GM21528 (cell line): ENCODE measurements around the gene LRR1.
"Not testable (repeated sequence)": the region's sequence is repeated elsewhere in the genome, so short reads cannot be mapped to it uniquely, and the experiment has no call there.

Experiments
- ATAC-seq: cut with Tn5 transposase; IDR thresholded peaks from one replicate; pipeline ENCODE4 v1.9.1; 2021; ENCODE audit warnings: mild to moderate bottlenecking, moderate library complexity; ENCODE audit not compliant: unreplicated experiment, low FRiP score

The LRR1 gene

DNA sequence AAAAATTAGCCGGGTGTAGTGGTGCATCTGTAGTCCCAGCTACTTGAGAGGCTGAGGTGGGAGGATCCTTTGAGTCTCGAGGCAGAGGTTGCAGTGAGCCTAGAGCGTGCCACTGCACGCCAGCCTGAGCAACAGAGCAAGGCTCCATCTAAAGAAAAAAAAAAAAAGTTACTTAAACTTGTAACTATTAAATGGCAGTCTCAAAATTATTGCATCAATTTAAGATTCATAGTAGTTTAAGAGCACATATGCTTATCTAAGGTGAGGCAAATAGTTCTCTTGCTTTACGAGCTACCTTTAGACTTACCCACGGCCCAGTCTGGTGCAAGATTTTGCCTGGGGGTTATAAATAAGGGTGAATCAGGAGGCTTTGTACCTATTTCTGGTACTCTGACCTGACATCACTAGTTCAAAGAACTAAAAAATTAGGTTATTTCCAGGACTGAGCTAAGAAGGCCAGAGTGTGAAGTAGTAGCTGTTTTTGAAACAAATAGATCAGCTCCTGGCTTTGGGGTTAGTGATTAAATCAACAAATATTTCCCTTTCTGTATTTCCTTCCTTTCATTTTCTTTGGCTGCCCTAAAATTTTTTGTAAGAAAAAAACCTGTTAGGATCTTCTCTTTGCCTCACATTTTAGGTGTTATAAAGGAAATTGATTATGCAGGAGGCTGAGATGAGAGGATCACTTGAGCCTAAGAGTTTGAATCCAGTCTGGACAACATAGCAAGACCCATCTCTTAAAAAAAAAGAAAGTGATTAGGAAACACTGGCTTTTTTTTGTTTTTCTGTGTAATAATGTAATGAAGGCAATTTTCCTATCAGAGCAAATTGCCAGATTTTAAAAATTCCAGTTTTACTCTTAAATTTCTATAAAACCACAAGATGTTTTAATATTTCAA lies 25.4 kb downstream of the LRR1 start:
- no peak for ATAC-seq

DNA sequence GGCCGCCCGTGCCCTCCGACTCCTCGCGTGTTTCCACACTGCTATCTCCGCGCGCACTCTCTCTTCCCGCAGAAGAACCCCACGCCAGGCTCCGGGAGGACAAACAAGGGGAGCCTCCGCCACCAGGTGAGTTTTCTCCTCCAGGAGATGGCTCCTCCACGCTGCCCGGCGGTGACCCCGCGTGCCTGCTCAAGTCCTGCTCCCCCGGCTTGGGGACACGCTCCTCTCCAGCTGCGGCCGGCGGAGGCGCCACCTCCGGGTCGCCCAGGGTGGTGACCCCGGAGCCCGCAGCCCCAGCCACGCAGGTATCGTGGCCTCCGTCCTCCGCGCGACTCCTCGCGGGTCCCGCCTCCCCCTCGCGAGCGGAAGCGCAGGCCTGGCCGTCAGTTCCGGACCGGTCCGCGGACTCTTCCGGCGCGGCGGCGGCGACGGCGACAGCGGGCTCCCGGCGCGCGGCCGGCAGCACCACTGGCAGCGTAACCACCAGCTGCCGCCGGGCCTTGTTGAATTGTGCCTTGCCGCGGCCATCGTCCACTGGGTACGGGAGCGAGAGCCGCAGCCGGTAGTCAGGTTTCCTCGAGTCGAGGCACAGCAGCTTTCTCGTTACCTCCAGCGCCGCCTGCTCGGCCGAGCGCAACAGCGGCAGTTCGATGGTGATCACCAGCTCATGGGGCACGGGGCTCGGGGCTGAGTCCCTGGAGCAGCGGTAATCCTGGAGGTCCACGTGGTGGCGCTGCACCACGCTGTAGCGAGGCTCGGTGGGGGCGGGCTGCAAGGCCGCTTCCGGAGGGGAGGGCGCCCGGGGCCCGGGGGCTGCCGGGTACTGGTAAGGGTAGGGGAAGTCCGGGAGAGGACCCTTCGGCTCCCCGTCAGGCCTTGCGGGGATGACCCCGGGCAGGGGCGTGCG lies 35.2 kb downstream of the LRR1 start:
- ATAC-seq = peak; percentile 83

DNA sequence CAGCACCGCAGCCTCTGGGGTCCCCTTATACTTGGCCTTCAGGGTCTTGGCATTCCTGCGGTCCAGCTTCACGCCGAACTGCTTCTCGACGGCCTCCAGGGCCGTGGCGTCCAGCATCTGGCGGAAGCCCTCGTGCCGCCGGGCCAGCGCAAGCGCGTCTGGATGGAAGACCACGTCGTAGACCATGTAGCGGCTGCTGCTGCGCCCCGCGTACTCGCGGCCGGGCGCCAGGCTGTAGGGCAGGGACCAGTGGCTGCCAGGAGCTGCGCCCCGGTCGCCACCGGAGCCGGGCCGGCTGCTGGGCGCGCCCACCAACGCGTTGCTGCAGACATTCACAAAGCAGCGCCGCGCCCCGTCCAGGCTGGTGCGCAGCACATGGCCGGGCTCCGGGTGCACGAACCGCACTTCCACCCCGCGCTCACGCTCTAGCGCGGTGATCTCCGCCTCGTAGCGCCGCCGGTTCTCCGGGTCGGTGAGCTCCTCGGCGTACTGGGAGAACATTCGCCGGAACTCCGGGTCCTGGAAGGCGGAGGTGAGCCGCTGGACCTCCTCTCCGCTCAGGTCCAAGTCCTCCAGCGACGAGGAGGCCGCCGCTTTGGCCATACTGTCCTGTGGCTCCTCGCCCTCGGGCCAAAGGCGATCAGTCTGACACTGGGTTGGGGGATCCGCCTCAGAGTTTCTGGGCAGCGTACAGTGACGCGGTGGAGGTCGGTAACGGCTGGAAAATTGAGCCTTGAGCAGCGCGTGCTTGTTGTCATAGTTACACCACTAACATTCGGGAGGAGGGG lies 36.0 kb downstream of the LRR1 start, which contains the start of gene DNAAF2:
DNAAF2 (minus strand) TSS at position 698 of the 788 bp plus-strand sequence; CDS start at position 603, 95 bp downstream.
- peak; percentile 34 for ATAC-seq

DNA sequence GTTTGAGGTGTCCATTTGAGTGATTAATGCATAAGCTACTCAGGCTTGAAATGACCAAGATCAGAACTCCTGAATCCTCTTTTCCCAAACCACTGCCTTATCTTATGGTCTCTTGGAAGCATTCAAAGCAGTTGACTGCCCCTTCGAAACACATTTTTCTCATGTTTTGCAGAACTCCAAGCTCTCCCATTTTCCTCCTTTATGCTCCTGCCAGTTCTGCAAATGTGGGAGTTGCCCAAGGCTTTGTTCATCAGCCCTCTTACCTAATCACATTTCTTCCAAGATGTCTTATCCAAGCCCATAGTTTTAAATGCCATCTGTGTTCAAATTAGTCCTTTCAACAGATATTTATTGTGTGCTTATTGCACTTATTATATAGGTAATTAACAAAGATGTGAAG lies 38.1 kb downstream of the LRR1 start:
- no peak for ATAC-seq

DNA sequence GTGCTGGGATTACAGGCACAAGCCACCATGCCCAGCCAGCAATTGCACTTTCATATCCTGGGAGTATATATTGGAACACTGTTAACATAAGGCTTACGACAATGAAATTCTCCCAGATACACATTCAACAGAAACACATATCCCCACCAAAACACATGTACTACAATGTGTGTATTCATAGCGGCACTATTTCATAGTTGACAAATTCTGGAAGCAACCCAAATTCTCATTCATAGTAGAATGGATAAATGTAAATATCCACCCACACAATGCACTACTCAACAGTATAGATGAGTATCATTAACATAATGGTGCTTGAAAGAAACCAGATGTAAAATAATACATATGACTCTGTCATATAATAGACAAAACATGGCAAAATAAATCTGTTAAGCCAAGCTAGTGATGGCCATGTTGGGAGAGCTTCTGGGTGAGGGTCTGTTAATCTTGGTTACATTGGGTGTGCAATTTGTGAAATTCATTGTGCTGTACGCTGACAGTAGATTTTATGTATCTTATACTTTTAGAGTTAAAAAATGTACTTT lies 38.9 kb downstream of the LRR1 start:
- no peak for ATAC-seq

DNA sequence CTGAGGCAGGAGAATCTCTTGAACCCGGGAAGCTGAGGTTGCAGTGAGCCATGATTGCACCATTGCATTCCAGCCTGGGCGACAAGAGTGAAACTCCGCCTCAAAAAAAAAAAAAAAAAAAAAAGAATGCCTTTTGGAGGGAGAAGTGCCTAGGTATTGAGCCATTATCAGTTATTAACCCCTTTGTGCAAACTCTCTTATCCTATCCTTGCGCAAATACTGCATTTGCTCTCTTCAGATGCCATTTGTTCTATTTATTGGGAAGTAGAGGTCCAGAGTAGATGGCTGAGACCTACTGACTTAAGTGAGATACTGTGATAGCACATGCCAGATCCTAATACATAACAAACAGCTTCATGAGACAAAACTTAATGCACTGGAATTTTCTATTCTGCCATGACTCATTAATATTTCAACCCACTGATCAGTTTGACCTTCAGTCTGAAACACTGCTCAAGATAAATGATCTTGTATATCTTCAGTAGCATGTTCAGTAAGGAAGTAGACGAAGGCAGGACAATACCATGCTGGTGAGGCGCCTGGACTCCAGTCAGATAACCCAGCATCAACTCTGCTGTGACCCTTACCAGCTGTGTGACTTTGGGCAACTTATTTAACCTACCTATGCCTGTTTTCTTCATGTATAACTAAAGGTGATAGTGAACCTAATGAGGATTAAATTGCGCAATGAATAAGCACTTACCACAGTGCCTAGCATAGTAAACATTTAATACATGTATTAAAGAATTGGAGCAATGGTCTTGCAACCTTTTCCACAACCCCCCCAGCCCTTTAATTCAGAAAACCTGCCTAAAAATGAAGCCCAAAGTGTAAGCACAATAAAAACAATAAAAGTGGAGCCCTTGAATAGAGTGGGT lies 42.0 kb downstream of the LRR1 start:
- no peak for ATAC-seq

DNA sequence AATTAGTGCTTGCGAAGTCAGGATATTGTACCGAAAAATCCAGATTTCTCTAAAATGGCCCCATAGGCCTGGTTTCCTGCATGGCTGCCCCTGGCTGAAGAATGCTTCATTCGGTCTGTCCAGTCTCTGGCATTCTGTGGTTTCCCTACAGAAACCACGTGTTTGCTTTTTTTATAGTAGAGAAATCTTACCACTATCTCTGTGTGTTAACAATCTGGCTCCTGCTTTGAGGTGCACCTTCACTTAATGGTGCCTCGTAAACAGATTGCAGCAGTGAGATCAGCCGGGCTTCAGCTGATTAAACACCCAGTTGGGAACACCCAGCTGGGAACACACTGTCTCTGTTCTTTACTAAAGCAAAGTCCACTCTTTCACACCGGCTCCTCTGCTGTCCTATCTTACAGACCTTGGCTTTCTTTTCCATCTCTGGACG lies 43.0 kb downstream of the LRR1 start:
- ATAC-seq = no peak

DNA sequence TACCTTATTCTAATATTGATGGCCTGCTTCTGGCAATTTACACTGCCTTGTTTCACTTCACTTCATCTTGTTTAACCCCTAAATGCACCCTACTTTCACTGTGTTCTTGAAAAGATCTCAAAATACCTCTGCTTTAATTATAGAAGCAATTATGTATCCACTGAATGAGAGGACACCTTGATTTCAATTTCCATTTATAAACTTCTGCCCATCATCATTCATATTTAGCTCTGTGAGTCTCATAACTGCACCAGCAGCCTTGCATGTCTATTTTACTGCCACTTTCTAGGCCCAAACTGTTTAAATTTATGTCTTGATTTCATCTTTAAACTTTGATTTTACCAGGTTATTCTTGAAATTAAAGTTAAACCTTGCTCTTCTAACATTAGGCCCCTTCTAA lies 43.4 kb downstream of the LRR1 start:
- ATAC-seq = no peak

DNA sequence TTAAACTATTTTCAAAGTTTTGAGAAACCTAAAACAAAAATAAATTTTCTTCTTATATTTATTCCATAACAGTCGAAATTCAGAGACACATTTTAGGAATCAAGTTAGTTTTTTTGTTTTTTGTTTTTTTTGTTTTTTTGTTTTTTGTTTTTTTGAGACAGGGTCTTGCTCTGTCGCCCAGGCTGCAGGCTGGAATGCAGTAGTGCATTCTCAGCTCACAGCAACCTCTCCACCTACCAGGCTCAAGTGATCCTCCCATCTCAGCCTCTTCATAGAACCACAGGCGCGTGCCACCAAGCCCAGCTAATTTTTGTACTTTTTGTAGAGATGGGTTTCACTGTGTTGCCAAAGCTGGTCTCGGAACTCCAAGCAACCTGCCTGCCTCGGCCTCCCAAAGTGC lies 54.8 kb downstream of the LRR1 start:
- ATAC-seq = no peak

DNA sequence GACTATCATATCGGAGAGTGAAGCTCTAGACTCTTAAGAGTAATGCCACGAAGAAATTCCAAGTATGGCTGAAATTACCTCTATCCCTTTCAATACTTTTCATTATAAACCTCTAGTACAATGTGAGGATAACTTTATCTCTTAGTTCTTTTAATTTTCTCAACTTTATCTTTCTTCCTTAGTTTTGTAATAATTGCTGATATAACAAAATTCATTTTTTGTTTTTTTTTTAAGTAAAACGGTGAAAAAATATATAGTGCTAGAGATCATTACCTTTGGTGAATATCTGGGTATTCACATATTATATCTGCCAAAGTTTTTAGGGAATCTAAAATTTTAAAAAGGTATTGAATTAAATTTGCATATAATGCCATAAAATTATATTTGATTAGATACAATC lies 55.8 kb downstream of the LRR1 start:
- ATAC-seq = no peak

DNA sequence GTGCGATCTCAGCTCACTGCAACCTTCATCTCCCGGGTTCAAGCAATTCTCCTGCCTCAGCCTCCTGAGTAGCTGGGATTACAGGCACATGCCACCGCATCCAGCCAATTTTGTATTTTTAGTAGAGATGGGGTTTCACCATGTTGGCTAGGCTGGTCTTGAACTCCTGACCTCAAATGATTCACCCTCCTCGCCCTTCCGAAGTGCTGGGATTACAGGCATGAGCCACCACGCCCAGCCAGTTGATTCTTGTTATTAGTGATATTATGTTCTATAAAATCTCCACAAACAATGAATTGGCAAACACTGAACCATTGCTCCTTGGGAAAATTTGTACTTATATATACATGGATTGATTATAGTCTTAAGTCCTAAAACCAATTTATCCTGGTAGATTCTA lies 58.8 kb downstream of the LRR1 start:
- ATAC-seq = not testable (repeated sequence)

DNA sequence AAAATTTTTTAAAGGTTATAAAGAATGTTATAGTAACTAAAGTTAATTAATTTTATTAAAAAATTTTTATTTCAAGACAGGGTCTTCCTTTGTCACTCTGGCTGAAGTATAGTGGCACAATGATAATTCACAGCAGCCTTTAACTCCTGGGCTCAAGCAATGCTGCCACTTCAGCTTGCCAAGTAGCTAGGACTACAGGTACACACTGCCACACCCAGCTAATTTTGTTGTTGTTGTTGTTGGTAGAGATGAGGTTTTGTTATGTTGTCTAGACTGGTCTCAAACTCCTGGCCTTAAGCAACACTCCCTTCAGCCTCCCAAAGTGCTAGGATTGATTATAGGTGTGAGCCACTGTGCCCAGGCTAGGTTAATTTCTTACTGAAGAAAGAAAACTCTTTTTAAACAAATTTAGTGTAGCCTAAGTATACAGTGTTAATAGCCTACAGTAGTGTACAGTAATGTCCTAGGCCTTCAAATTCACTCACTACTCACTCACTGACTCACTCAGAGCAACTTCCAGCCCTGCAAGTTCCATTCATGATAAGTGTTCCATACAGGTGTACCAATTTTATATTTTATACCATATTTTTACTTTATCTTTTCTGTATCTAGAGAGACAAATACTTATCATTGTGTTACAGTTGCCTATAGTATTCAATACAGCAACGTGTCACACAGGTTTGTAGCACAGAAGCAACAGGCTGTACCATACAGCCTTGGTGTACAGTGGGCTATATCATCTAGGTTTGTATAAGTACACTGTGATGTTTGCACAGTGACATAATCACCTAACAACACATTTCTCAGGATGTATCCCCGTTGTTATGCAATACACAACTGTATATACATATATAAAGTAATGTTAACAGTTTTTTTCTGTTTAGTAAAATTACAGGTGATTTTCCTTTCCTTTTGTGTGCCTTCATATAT lies 61.1 kb downstream of the LRR1 start:
- no peak for ATAC-seq
